WTC11 (cell line): Measurements from ENCODE around the gene ASCC1.

ENCODE experiments used
- CBFB ChIP-seq: sonication (generic); formaldehyde crosslinking; IDR thresholded peaks from 2 replicates; pipeline ENCODE4 v1.8.1; 2022; ENCODE audit warnings: mild to moderate bottlenecking, low read depth, missing genetic modification reagents
- KAT7 ChIP-seq: sonication (generic); formaldehyde crosslinking; IDR thresholded peaks from 2 replicates; pipeline ENCODE4 v1.8.1; 2023; ENCODE audit warnings: missing genetic modification reagents, mild to moderate bottlenecking, borderline replicate concordance
- TEAD4 ChIP-seq: sonication (generic); formaldehyde crosslinking; IDR thresholded peaks from 2 replicates; pipeline ENCODE4 v1.8.0; 2022; ENCODE audit warnings: mild to moderate bottlenecking, missing genetic modification reagents
- ZNF232 ChIP-seq: sonication (generic); formaldehyde crosslinking; IDR thresholded peaks from 2 replicates; pipeline ENCODE4 v1.8.0; 2022; ENCODE audit warnings: mild to moderate bottlenecking, missing genetic modification reagents
- TF ChIP-seq, protein P1 (sequence below): fragments of 200-600 bp; IDR thresholded peaks from 2 replicates; pipeline ENCODE4 v1.8.0; 2022; ENCODE audit warnings: antibody characterized with exemption
- TF ChIP-seq, protein P2 (sequence below): sonication (generic); formaldehyde crosslinking; IDR thresholded peaks from 2 replicates; pipeline ENCODE4 v1.8.1; 2023; ENCODE audit warnings: mild to moderate bottlenecking, missing genetic modification reagents, moderate library complexity

DNA sequence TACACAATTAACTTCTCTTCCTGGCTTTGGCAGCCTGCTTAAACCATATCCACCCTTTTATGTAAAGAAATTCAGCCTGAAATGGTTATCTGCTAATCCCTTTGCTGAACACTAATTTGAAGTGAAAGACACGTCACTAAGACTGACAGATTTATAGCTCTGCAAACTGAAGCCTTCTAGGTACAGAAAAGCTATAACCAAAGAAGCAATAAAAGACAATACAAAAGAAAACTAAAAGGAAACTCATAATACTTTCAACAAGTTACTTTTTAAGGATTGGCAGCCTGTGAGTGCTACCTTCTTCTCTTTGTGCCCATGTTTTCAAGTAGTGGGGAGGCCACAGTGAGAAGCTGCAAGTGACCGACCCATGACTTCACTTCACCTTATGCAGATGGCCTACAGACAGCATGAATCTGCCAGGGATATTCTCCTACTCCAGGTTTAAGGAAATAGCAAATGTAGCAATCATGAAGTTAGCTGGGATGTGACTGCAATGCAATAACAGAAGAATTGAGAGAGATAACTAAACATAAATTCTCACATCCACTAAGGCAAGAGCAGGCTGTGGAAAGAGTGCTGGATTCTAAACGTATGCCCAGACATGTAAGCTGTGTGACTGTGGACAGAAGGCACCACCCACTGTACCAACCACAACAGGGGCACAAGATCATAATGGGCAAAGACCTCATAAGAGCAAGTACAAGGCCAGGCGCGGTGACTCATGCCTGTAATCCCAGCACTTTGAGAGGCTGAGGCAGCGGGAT is 117.1 kb downstream of the ASCC1 start:
- TF ChIP-seq, protein P1, sequence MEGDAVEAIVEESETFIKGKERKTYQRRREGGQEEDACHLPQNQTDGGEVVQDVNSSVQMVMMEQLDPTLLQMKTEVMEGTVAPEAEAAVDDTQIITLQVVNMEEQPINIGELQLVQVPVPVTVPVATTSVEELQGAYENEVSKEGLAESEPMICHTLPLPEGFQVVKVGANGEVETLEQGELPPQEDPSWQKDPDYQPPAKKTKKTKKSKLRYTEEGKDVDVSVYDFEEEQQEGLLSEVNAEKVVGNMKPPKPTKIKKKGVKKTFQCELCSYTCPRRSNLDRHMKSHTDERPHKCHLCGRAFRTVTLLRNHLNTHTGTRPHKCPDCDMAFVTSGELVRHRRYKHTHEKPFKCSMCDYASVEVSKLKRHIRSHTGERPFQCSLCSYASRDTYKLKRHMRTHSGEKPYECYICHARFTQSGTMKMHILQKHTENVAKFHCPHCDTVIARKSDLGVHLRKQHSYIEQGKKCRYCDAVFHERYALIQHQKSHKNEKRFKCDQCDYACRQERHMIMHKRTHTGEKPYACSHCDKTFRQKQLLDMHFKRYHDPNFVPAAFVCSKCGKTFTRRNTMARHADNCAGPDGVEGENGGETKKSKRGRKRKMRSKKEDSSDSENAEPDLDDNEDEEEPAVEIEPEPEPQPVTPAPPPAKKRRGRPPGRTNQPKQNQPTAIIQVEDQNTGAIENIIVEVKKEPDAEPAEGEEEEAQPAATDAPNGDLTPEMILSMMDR, result no peak
- TF ChIP-seq ZNF232 (CRISPR knock-in tag) (no peak), TEAD4 (CRISPR knock-in tag) (no peak), KAT7 (no peak), CBFB (CRISPR knock-in tag) (no peak)
- TF ChIP-seq, protein P2, sequence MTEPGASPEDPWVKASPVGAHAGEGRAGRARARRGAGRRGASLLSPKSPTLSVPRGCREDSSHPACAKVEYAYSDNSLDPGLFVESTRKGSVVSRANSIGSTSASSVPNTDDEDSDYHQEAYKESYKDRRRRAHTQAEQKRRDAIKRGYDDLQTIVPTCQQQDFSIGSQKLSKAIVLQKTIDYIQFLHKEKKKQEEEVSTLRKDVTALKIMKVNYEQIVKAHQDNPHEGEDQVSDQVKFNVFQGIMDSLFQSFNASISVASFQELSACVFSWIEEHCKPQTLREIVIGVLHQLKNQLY, result no peak
